C4-2B (cell line): ENCODE results near the gene ME3.
A peak's percentile ranks its signal among the peaks of the same experiment; 100 is the strongest.

ENCODE experiments used
- CTCF ChIP-seq: fragments of 450-650 bp; conservative IDR thresholded peaks from 2 replicates; pipeline ENCODE4 v1.5.1; 2017; ENCODE audit warnings: mild to moderate bottlenecking
- ZFX ChIP-seq: fragments of 450-650 bp; IDR thresholded peaks from 2 replicates; pipeline ENCODE4 v1.6.1; 2017

GRCh38 chr11:86453290-86454030 lies 219.0 kb downstream of the ME3 start:
- TF ChIP-seq CTCF: peak; percentile 12; the same call in 1 of the 2 replicates
- no peak for TF ChIP-seq ZFX
